Measurements from ENCODE around the gene ITPRID2. TPM values are rescaled to one million over a fixed set of nuclear protein-coding genes. Genes with fewer than 3 reads are reported as not detected.

Gene ITPRID2
- total and polyA plus RNA-seq, 10 of the 15 experiments (the other 5 are each of a cell fraction or from before 2014, with no cell fraction given), result 4.7 to 23.7 (median 13.1) TPM

DNA sequence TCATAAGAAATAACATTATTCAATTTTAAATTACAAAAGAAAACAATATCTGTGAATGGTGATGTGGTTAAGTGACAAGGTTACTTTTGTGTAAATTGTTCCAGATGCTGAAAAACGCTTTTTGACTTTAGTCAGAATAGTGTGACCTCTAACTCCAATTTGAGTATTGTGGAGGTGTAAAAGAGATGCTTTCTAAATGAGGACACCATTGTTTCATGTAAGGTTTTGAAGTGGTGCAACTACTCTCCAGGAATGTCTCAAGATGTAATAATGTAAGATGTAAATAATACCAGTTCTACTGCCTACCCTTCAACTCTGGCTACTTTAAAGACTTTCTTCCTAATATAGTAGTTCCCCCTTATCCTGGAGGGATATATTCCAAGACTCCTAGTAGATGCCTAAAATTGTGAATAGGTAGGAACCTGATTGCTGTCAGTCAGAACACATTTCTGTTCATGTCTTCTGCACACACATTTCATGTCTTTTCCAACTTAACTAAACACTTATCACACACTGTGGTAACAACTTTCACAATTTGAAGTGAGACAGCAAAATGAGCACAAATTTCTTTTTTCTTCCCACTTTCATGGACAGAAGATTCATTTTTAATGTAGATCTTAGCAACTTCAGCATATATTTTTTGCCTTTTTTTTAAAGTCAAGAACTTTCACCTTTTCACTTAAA is 55.1 kb downstream of the ITPRID2 start:
- BruUV-seq (replicated peaks), result no TSS peak
- no peak overlapping the region for H3K27ac ChIP-seq (ENCODE audit: control insufficient read depth, insufficient read depth)
- ChIA-PET CTCF (interaction anchor here (0.5 kb wide), 1 partner anchor 41 kb away, joined by 3 read pairs; no protein-coding TSS in a partner anchor), POLR2A (no interaction called here), RAD21 (ENCODE audit: unreplicated experiment) (no interaction called here), SMC1A (ENCODE audit: uncharacterized antibody, unreplicated experiment) (no interaction called here)
- 0 out of 4 replicates have a peak, but pooled peaks cover 0 to 4% of the 10 kb centered on the region in 2 experiments for H3K27me3 ChIP-seq (replicated peaks in 1 of 2; ENCODE audit: control insufficient read depth in 2 of 2, insufficient read depth in 2 of 2, low read length in 1 of 2)
- no peaks in the 10 kb centered on the region for H3K79me2 ChIP-seq (ENCODE audit: control insufficient read depth, insufficient read depth, low read length)
- H3K36me3 ChIP-seq (ENCODE audit: control insufficient read depth in 2 of 2, insufficient read depth in 2 of 2, low read length in 1 of 2), result no peaks in the 10 kb centered on the region
- H2AFZ ChIP-seq (ENCODE audit: control insufficient read depth, low read depth, low read length), result no peak overlapping the region
- no peak overlapping the region for H3K9ac ChIP-seq (ENCODE audit: control insufficient read depth, insufficient read depth, low read length)
- ATAC-seq (no peak), FAIRE-seq (no peak), DNase-seq (ENCODE audit: low read depth, low spot score) (no peak)
- TF ChIP-seq NR2F1 (conservative IDR thresholded peaks at IDR 0.05), result no peak
- no peak for TF ChIP-seq EED (IDR thresholded peaks at IDR 0.05; ENCODE audit: low read depth)
- TF ChIP-seq EGR1 (IDR thresholded peaks at IDR 0.05; ENCODE audit: borderline replicate concordance in 1 of 2, low read depth in 2 of 2, low read length in 2 of 2), result no peak
- no peak for TF ChIP-seq HDGF (IDR thresholded peaks at IDR 0.05)
- TF ChIP-seq ZNF217 (IDR thresholded peaks at IDR 0.05), result no peak
- no peak for TF ChIP-seq RCOR1 (conservative IDR thresholded peaks at IDR 0.05; ENCODE audit: low read depth, low read length)
- TF ChIP-seq, protein P1, sequence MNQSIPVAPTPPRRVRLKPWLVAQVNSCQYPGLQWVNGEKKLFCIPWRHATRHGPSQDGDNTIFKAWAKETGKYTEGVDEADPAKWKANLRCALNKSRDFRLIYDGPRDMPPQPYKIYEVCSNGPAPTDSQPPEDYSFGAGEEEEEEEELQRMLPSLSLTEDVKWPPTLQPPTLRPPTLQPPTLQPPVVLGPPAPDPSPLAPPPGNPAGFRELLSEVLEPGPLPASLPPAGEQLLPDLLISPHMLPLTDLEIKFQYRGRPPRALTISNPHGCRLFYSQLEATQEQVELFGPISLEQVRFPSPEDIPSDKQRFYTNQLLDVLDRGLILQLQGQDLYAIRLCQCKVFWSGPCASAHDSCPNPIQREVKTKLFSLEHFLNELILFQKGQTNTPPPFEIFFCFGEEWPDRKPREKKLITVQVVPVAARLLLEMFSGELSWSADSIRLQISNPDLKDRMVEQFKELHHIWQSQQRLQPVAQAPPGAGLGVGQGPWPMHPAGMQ (IDR thresholded peaks at IDR 0.05; ENCODE audit: borderline replicate concordance), result no peak
- TF ChIP-seq, protein P2, sequence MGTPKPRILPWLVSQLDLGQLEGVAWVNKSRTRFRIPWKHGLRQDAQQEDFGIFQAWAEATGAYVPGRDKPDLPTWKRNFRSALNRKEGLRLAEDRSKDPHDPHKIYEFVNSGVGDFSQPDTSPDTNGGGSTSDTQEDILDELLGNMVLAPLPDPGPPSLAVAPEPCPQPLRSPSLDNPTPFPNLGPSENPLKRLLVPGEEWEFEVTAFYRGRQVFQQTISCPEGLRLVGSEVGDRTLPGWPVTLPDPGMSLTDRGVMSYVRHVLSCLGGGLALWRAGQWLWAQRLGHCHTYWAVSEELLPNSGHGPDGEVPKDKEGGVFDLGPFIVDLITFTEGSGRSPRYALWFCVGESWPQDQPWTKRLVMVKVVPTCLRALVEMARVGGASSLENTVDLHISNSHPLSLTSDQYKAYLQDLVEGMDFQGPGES (IDR thresholded peaks at IDR 0.05), result no peak
- TF ChIP-seq BCL11A (IDR thresholded peaks at IDR 0.05; ENCODE audit: low read depth, low read length), result no peak
- TF ChIP-seq, protein P3, sequence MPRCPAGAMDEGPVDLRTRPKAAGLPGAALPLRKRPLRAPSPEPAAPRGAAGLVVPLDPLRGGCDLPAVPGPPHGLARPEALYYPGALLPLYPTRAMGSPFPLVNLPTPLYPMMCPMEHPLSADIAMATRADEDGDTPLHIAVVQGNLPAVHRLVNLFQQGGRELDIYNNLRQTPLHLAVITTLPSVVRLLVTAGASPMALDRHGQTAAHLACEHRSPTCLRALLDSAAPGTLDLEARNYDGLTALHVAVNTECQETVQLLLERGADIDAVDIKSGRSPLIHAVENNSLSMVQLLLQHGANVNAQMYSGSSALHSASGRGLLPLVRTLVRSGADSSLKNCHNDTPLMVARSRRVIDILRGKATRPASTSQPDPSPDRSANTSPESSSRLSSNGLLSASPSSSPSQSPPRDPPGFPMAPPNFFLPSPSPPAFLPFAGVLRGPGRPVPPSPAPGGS (IDR thresholded peaks at IDR 0.05; ENCODE audit: borderline replicate concordance, insufficient read depth, low read depth, low read length, poor library complexity, severe bottlenecking), result no peak
- TF ChIP-seq, protein P4, sequence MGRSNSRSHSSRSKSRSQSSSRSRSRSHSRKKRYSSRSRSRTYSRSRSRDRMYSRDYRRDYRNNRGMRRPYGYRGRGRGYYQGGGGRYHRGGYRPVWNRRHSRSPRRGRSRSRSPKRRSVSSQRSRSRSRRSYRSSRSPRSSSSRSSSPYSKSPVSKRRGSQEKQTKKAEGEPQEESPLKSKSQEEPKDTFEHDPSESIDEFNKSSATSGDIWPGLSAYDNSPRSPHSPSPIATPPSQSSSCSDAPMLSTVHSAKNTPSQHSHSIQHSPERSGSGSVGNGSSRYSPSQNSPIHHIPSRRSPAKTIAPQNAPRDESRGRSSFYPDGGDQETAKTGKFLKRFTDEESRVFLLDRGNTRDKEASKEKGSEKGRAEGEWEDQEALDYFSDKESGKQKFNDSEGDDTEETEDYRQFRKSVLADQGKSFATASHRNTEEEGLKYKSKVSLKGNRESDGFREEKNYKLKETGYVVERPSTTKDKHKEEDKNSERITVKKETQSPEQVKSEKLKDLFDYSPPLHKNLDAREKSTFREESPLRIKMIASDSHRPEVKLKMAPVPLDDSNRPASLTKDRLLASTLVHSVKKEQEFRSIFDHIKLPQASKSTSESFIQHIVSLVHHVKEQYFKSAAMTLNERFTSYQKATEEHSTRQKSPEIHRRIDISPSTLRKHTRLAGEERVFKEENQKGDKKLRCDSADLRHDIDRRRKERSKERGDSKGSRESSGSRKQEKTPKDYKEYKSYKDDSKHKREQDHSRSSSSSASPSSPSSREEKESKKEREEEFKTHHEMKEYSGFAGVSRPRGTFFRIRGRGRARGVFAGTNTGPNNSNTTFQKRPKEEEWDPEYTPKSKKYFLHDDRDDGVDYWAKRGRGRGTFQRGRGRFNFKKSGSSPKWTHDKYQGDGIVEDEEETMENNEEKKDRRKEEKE (IDR thresholded peaks at IDR 0.05), result no peak
- in situ Hi-C loops (cut with MboI), result no loop called here
- H4K20me1 ChIP-seq (ENCODE audit: control insufficient read depth, insufficient read depth), result no peaks in the 10 kb centered on the region
- no peak overlapping the region for H3K4me2 ChIP-seq (ENCODE audit: control insufficient read depth, insufficient read depth)
- no peaks in the 10 kb centered on the region for H3K9me3 ChIP-seq (replicated peaks; ENCODE audit: control insufficient read depth, insufficient read depth, low read length)
- H3K4me1 ChIP-seq (ENCODE audit: control insufficient read depth, insufficient read depth, low read length), result no peaks in the 10 kb centered on the region
- intact Hi-C loops (cut with micrococcal nuclease; ENCODE audit: unreplicated experiment), result no loop called here
- no peak overlapping the region for H3K4me3 ChIP-seq
- 0% methylated on average over 1 of the region's 1 CpG for WGBS (ENCODE audit: insufficient coverage, insufficient replicate concordance, low lambda C conversion rate, missing lambda C conversion rate)
